Mesothelial cell of epicardium (in vitro differentiated cells): ENCODE data around the gene SLC9A4. TPM values are rescaled to one million over a fixed set of nuclear protein-coding genes. Genes with fewer than 3 reads are reported as not detected.
A peak's percentile ranks its signal among the peaks of the same experiment; 100 is the strongest.

Source experiments
- DNase-seq, 2 experiments: peaks; one replicate each; pipeline ENCODE4 v3.0.0; 2021; ENCODE audit warnings: low spot score in 2 of 2; ENCODE audit not compliant: unreplicated experiment in 2 of 2
- H3K27ac Mint-ChIP-seq: 2 replicates; pipeline ENCODE4 v1.8.0; 2021; ENCODE audit warnings: mixed read lengths
- H3K27me3 Mint-ChIP-seq: 2 replicates; pipeline ENCODE4 v1.8.0; 2021; ENCODE audit warnings: low read depth, mixed read lengths
- H3K36me3 Mint-ChIP-seq: 2 replicates; pipeline ENCODE4 v1.8.0; 2021; ENCODE audit warnings: mixed read lengths
- H3K4me1 Mint-ChIP-seq: 2 replicates; pipeline ENCODE4 v1.8.0; 2021; ENCODE audit warnings: mixed read lengths
- H3K4me3 Mint-ChIP-seq: 2 replicates; pipeline ENCODE4 v1.8.0; 2021; ENCODE audit warnings: mild to moderate bottlenecking, moderate library complexity, mixed read lengths
- H3K9me3 Mint-ChIP-seq: 2 replicates; pipeline ENCODE4 v1.8.0; 2021; ENCODE audit warnings: mixed read lengths
- CTCF ChIP-seq: fragments of 200-600 bp; sonication (generic); IDR thresholded peaks from one replicate; pipeline ENCODE4 v1.5.0; 2021; ENCODE audit warnings: antibody characterized with exemption; ENCODE audit not compliant: unreplicated experiment
- total RNA-seq: library from RNA; stranded (reverse); gene quantifications from 3 replicates; pipeline ENCODE4 v1.2.1, GENCODE V29; 2021

The SLC9A4 gene
- total RNA-seq, 1 donor from 2014 or later = 0.07 TPM

GRCh38 chr2:102481931-102482330 lies 8.9 kb downstream of the SLC9A4 start:
- TF ChIP-seq CTCF = no peak
- no peaks in the 10 kb centered on the region for H3K4me1 Mint-ChIP-seq
- peaks cover 6% of the 10 kb centered on the region for H3K27me3 Mint-ChIP-seq
- no peak overlapping the region for H3K4me3 Mint-ChIP-seq
- no peaks in the 10 kb centered on the region for H3K9me3 Mint-ChIP-seq
- no peak overlapping the region for H3K27ac Mint-ChIP-seq
- no peaks in the 10 kb centered on the region for H3K36me3 Mint-ChIP-seq
- no peak for DNase-seq

- TF ChIP-seq CTCF = no peak
- Mint-ChIP-seq H3K4me3 (no peak overlapping the region), H3K27ac (no peak overlapping the region), H3K9me3 (no peaks in the 10 kb centered on the region), H3K4me1 (peaks cover 7% of the 10 kb centered on the region), H3K36me3 (no peaks in the 10 kb centered on the region), H3K27me3 (no peaks in the 10 kb centered on the region)
- no peak for DNase-seq
Observed at GRCh38 chr2:102483086-102483485, 10.1 kb downstream of the SLC9A4 start.

- no peak overlapping the region for H3K27ac Mint-ChIP-seq
- TF ChIP-seq CTCF = no peak
- no peak for DNase-seq
Observed at GRCh38 chr2:102484310-102485061, 11.5 kb downstream of the SLC9A4 start.

GRCh38 chr2:102485147-102485785 lies 12.2 kb downstream of the SLC9A4 start:
- no peak overlapping the region for H3K4me3 Mint-ChIP-seq
- H3K4me1 Mint-ChIP-seq = peaks cover 8% of the 10 kb centered on the region
- no peak for TF ChIP-seq CTCF
- no peak for DNase-seq
- no peaks in the 10 kb centered on the region for H3K27me3 Mint-ChIP-seq
- H3K27ac Mint-ChIP-seq = no peak overlapping the region
- peaks cover 1% of the 10 kb centered on the region for H3K9me3 Mint-ChIP-seq
- no peaks in the 10 kb centered on the region for H3K36me3 Mint-ChIP-seq

More at GRCh38 chr2:102484310-102485061, 11.5 kb downstream of the SLC9A4 start:
- Mint-ChIP-seq H3K36me3 (no peaks in the 10 kb centered on the region), H3K9me3 (no peaks in the 10 kb centered on the region), H3K4me3 (no peak overlapping the region), H3K4me1 (peaks cover 8% of the 10 kb centered on the region), H3K27me3 (no peaks in the 10 kb centered on the region)

GRCh38 chr2:102486941-102487702 lies 14.1 kb downstream of the SLC9A4 start:
- Mint-ChIP-seq H3K27ac (peak overlapping the region; percentile 26), H3K4me1 (peaks cover 8% of the 10 kb centered on the region), H3K27me3 (no peaks in the 10 kb centered on the region)

More at GRCh38 chr2:102486941-102487702, 14.1 kb downstream of the SLC9A4 start:
- Mint-ChIP-seq H3K4me3 (no peak overlapping the region), H3K36me3 (no peaks in the 10 kb centered on the region), H3K9me3 (peaks cover 3% of the 10 kb centered on the region)
- no peak for TF ChIP-seq CTCF
- no peak for DNase-seq
